Osteoblast (primary cell): Measurements from ENCODE around the gene RAB31. TPM values are rescaled to one million over a fixed set of nuclear protein-coding genes. Genes with fewer than 3 reads are reported as not detected.
"Not testable (repeated sequence)": the region's sequence is repeated elsewhere in the genome, so short reads cannot be mapped to it uniquely, and the experiment has no call there.

ENCODE experiments used
- DNase-seq: peaks from one replicate; pipeline ENCODE4 v3.0.0; 2011; ENCODE audit warnings: low spot score, mixed read lengths; ENCODE audit not compliant: insufficient read length; ENCODE audit errors: missing footprints
- H2AFZ ChIP-seq: 2 replicates; pipeline ENCODE4 v1.6.0; 2011; ENCODE audit warnings: mild to moderate bottlenecking, low read length
- H3K27ac ChIP-seq: 2 replicates; pipeline ENCODE4 v1.5.1; 2011; ENCODE audit warnings: mild to moderate bottlenecking, low read depth, low read length, moderate library complexity
- H3K27me3 ChIP-seq: 2 replicates; pipeline ENCODE4 v1.6.0; 2012; ENCODE audit warnings: mild to moderate bottlenecking, control low read depth, inconsistent platforms, low read length, moderate library complexity; ENCODE audit not compliant: insufficient read depth
- H3K36me3 ChIP-seq: 2 replicates; pipeline ENCODE4 v1.5.1; 2011; ENCODE audit warnings: mild to moderate bottlenecking, low read length, control low read depth, moderate library complexity; ENCODE audit not compliant: insufficient read depth
- H3K4me1 ChIP-seq: 2 replicates; pipeline ENCODE4 v1.5.1; 2011; ENCODE audit warnings: mild to moderate bottlenecking, low read length, control low read depth, moderate library complexity; ENCODE audit not compliant: insufficient read depth
- H3K4me2 ChIP-seq: 2 replicates; pipeline ENCODE4 v1.6.0; 2011; ENCODE audit warnings: mild to moderate bottlenecking, low read length; ENCODE audit not compliant: insufficient read depth
- H3K4me3 ChIP-seq: fragments of 200-600 bp; sonication (generic); 3 replicates; pipeline ENCODE4 v1.5.1; 2012; ENCODE audit warnings: mild to moderate bottlenecking, low read length, inconsistent platforms; ENCODE audit not compliant: insufficient read depth
- H3K79me2 ChIP-seq: 2 replicates; pipeline ENCODE4 v1.6.0; 2012; ENCODE audit warnings: mild to moderate bottlenecking, low read length, control low read depth, inconsistent platforms; ENCODE audit not compliant: insufficient read depth
- H3K9me3 ChIP-seq: 2 replicates; pipeline ENCODE4 v1.5.1; 2011; ENCODE audit warnings: low read depth, low read length, control low read depth
- H4K20me1 ChIP-seq: 2 replicates; pipeline ENCODE4 v1.6.0; 2012; ENCODE audit warnings: mild to moderate bottlenecking, low read length, control low read depth; ENCODE audit not compliant: insufficient read depth
- total RNA-seq: library from RNA; depleted of rRNA; stranded (reverse); fragments of >200 nt; gene quantifications from 2 replicates; pipeline ENCODE4 v1.2.3, GENCODE V29; 2012
- TF ChIP-seq, protein P1 (sequence below): IDR thresholded peaks from 2 replicates; pipeline ENCODE4 v1.5.1; 2011; ENCODE audit warnings: mild to moderate bottlenecking, low read depth, low read length, moderate library complexity; ENCODE audit errors: extremely low read depth

Gene RAB31
- total RNA-seq, 1 donor = 120 TPM

DNA sequence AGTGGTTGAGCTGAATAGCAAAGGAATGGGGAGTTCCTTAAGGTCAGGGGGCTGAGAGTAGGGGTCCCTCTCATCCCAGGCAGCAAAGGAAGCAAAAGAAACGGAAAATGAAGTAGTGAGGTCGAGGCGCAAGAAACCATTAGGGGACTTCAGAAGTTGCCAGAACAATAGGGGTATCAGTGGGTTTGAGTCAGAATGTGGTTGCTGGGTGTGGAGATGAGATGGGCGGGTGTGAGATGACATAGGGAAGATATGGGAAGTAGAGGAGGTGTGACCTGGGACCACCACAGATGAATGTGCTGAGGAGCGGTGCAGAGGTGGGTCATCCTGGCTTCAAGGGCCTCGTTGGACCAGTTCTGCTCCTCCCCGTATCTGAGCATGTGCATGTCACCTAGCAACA lies 192.6 kb downstream of the RAB31 start:
- Histone ChIP-seq H3K4me2 (no peak overlapping the region), H3K27me3 (no peaks in the 10 kb centered on the region), H3K79me2 (no peaks in the 10 kb centered on the region), H3K4me3 (no peak overlapping the region), H3K36me3 (no peaks in the 10 kb centered on the region), H3K9me3 (no peaks in the 10 kb centered on the region), H2AFZ (no peak overlapping the region), H3K4me1 (peaks cover 7% of the 10 kb centered on the region), H3K27ac (no peak overlapping the region), H4K20me1 (no peaks in the 10 kb centered on the region)
- no peak for DNase-seq
- TF ChIP-seq, protein P1, sequence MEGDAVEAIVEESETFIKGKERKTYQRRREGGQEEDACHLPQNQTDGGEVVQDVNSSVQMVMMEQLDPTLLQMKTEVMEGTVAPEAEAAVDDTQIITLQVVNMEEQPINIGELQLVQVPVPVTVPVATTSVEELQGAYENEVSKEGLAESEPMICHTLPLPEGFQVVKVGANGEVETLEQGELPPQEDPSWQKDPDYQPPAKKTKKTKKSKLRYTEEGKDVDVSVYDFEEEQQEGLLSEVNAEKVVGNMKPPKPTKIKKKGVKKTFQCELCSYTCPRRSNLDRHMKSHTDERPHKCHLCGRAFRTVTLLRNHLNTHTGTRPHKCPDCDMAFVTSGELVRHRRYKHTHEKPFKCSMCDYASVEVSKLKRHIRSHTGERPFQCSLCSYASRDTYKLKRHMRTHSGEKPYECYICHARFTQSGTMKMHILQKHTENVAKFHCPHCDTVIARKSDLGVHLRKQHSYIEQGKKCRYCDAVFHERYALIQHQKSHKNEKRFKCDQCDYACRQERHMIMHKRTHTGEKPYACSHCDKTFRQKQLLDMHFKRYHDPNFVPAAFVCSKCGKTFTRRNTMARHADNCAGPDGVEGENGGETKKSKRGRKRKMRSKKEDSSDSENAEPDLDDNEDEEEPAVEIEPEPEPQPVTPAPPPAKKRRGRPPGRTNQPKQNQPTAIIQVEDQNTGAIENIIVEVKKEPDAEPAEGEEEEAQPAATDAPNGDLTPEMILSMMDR = no peak

DNA sequence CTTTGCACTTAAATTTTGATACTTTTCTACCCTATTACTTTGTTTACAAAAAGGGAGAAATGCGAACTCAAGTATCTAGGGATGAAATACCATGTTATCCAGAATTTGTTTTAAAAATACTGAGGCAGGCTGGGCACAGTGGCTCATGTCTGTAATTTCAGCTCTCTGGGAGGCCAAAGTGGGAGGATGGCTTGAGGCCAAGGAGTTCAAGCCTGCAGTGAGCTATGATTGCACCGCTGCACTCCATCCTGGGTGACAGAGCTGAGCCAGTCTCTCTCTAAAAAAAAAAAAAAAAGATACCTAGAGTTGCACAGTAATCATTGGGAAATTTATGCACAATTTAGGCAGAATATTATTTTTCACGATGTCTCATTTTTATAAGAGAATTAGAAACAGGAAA lies 193.3 kb downstream of the RAB31 start:
- Histone ChIP-seq H3K36me3 (no peaks in the 10 kb centered on the region), H3K4me1 (peaks cover 7% of the 10 kb centered on the region), H3K79me2 (no peaks in the 10 kb centered on the region), H3K4me2 (no peak overlapping the region), H3K9me3 (no peaks in the 10 kb centered on the region), H2AFZ (no peak overlapping the region), H3K27me3 (no peaks in the 10 kb centered on the region), H3K27ac (no peak overlapping the region), H3K4me3 (no peak overlapping the region), H4K20me1 (no peaks in the 10 kb centered on the region)
- DNase-seq = no peak
- TF ChIP-seq, protein P1 = no peak

DNA sequence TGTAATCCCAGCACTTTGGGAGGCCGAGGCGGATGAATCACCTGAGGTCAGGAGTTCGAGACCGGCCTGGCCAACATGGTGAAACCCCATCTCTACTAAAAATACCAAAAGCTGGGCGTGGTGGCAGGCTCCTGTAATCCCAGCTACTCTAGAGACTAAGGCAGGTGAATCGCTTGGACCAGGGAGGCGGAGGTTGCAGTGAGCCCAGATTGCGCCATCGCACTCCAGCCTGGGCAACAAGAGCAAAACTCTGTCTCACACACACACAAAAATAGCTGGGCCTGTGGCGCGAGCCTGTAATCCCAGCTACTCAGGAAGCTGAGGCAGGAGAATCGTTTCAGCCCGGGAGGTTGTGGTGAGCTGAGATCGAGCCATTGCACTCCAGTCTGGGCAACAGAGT lies 194.2 kb downstream of the RAB31 start:
- not testable (repeated sequence) for H3K4me3 ChIP-seq, H3K9me3 ChIP-seq, DNase-seq, H3K79me2 ChIP-seq, H4K20me1 ChIP-seq, H2AFZ ChIP-seq, H3K36me3 ChIP-seq, H3K27ac ChIP-seq, H3K4me1 ChIP-seq, H3K4me2 ChIP-seq, H3K27me3 ChIP-seq

DNA sequence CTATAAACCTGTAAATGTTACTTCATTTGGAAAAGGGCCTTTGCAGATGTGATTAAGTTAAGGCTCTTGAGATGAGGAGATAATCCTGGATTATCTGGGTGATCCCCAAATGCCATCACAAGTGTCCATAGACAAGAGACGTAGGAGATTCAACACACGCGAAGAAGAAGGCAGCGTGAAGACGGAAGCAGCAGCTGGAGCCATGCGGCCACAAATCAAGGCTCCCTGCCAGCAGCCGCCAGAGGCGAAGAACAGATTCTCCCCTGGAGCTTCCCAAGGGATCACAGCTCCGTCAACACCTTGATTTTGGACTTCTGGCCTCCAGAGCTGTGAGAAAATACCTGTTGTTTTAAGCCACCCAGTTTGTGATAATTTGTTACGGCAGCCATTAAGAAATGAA lies 194.7 kb downstream of the RAB31 start:
- Histone ChIP-seq H3K4me3 (no peak overlapping the region), H3K27ac (no peak overlapping the region), H3K27me3 (no peaks in the 10 kb centered on the region), H3K4me1 (peaks cover 7% of the 10 kb centered on the region), H3K36me3 (no peaks in the 10 kb centered on the region), H4K20me1 (no peaks in the 10 kb centered on the region), H3K9me3 (no peaks in the 10 kb centered on the region), H2AFZ (no peak overlapping the region), H3K79me2 (no peaks in the 10 kb centered on the region), H3K4me2 (no peak overlapping the region)
- TF ChIP-seq, protein P1 = no peak
- DNase-seq = no peak
